Stimulated activated naive CD8-positive, alpha-beta T cell treated with anti-CD3 and anti-CD28 coated beads, Interleukin-15, amount 100 ng/mL, for 72 hours (primary cell): ENCODE data around the gene TMEM26.

ENCODE experiments used
- ATAC-seq: fragments of 150-1000 bp; cut with Tn5 transposase; 2 replicates; pipeline ENCODE4 v1.10.0; 2021; ENCODE audit warnings: mild to moderate bottlenecking, moderate library complexity
- DNase-seq, 2 donors: peaks; one replicate each; pipeline ENCODE4 v3.0.0; 2021 to 2022
- H3K27ac Mint-ChIP-seq, 2 donors: one replicate each; pipeline ENCODE4 v1.8.0; 2022; ENCODE audit warnings: mild to moderate bottlenecking in 2 of 2, mixed read lengths in 2 of 2, moderate library complexity in 2 of 2
- H3K27me3 Mint-ChIP-seq: one replicate; pipeline ENCODE4 v1.8.0; 2022; ENCODE audit warnings: mixed read lengths
- H3K4me1 Mint-ChIP-seq: one replicate; pipeline ENCODE4 v1.8.0; 2022; ENCODE audit warnings: mild to moderate bottlenecking, mixed read lengths
- H3K4me3 Mint-ChIP-seq, 2 donors: one replicate each; pipeline ENCODE4 v1.8.0; 2022; ENCODE audit warnings: mild to moderate bottlenecking in 2 of 2, mixed read lengths in 2 of 2, moderate library complexity in 1 of 2
- H3K9me3 Mint-ChIP-seq, 2 donors: one replicate each; pipeline ENCODE4 v1.8.0; 2022; ENCODE audit warnings: mixed read lengths in 2 of 2

TMEM26 gene

DNA sequence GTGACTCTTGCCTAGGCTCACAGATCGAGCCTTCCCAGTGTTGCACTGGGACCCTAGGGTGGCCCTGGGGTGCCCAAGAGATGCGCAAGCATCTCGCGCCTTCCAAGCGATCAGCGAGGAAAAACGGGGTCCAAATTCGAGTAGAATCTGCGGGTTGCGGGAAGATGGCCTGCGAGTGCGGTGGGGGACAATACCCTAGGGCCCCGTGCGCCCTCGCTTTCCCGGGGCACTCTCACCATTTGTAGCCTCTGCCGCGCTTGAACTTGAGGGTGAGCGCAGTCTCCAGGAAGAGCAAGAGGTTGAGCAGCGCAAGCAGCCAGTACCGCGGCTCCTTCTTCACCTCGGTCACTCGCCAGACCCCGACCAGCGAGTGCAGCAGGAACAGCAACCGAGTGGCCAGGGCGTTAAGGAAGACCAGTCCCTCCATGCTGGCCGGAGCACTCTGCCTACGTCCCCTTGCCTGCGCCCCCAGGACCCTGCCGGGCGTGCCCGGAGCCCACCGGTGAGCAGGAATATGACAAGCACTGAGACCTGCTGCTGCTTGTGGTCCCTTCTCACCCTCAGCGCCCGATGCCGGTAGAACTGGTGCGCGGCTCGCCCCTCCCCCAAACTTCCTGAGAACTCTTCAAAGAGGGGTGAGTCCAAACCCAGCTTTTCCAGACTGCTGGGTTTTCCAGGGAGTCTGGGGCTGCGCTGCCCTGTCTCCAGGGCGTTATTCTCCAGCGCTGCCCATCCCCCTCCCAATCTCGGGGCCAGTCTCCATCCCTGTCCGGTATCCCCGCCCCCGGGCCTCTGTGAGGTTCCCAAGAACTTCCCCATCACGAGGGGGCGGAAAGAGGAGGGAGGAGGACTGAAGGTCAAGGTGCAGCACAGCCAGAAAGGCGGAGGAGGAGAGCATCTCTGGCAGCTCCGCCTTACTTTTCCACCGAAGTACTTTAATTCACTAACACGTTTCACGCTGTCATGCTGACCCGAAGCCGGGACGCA lies at the start of gene TMEM26:
Gene TMEM26 (minus strand): TSS at position 727 of the 987 bp plus-strand sequence. CDS start 300 bp downstream, at position 427.
- DNase-seq (no peak), ATAC-seq (peak; percentile 26)
- Mint-ChIP-seq H3K4me1 (peaks cover 11% of the 10 kb centered on the region), H3K27ac (no peak within 1 kb of the TSS), H3K27me3 (peaks cover 51% of the 10 kb centered on the region), H3K4me3 (peak within 1 kb of the TSS in 1 of 2 donors; percentile 31), H3K9me3 (no peaks in the 10 kb centered on the region)

DNA sequence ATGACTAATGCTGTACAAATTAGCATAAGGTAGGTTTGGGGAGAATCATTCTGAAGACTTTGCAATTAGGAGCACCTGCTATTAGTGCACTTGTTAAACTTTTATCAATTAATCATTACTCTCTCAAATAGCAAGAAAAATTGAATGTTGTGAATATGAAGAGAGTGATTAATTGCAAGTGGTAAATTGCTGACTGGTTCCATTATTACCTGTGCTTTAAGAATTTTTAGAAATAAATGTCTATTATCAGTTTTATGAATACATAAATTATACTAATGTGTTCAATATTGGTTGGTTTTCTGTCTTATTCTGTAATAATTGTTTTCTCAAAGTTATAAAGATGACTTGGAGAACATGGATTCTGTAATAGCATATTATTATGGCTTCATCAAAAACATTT lies 47.3 kb upstream of the TMEM26 start:
- H3K9me3 Mint-ChIP-seq, result peaks cover 0 to 4% of the 10 kb centered on the region in 2 donors
- H3K4me1 Mint-ChIP-seq, result no peaks in the 10 kb centered on the region
- no peaks in the 10 kb centered on the region for H3K27me3 Mint-ChIP-seq
- DNase-seq (no peak), ATAC-seq (no peak)
- no peak overlapping the region for H3K27ac Mint-ChIP-seq
- H3K4me3 Mint-ChIP-seq, result no peak overlapping the region

DNA sequence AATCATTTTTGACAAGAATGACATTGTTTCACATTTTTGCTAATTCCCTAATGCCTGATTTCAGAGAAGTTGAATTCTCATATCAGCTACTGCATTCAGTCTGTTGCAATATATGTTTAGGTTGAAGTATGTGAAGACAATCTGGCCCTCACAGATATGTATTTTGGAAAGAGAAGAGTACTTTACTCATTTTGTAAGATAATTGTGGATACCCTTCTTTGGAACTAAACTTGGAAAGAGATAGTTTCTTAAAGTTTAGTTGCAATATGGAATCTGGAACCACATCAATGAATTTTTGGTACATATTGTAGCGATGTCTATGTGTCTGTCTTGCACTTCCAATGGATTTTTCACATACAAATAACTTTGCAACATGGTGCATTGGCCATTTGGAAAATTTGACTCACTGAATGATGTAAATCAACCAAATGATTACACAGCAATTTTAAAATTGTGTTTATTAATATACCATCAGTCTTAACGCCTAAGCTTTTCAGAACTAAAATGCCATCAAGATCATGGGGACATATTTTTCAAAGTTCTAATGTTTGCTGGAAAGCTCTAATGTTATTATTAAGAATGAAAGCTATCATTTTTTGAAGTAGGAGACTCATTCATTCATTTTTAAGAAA lies 39.3 kb upstream of the TMEM26 start:
- H3K27me3 Mint-ChIP-seq, result no peaks in the 10 kb centered on the region
- ATAC-seq (no peak), DNase-seq (no peak)
- H3K27ac Mint-ChIP-seq, result no peak overlapping the region
- no peak overlapping the region for H3K4me3 Mint-ChIP-seq
- H3K9me3 Mint-ChIP-seq, result peaks cover 4 to 5% of the 10 kb centered on the region in 2 donors
- H3K4me1 Mint-ChIP-seq, result no peaks in the 10 kb centered on the region

DNA sequence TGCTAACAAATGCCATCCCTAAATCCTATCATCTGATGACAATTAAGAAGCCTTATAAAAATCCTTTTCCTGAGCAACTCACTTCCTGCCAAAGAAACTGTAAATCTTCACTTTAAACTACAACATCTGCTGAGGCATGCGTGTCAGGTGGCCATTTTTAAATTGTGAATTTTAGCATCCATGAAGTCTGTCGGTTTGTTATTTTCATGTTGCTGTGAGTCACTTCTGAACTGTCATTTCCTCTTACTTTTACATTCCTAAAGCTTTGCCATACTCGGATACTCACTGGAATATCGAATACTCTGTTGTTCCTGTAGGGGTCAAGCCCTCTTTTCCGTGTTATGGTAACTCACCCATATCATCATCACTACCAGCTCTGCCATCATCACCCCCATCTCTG lies 34.3 kb upstream of the TMEM26 start:
- no peaks in the 10 kb centered on the region for H3K27me3 Mint-ChIP-seq
- no peak for ATAC-seq
- H3K27ac Mint-ChIP-seq, result peak overlapping the region in 1 of 2 donors; percentile 16
- no peaks in the 10 kb centered on the region for H3K4me1 Mint-ChIP-seq
- no peak overlapping the region for H3K4me3 Mint-ChIP-seq
- peaks cover 0 to 4% of the 10 kb centered on the region in 2 donors for H3K9me3 Mint-ChIP-seq
- no peak for DNase-seq

DNA sequence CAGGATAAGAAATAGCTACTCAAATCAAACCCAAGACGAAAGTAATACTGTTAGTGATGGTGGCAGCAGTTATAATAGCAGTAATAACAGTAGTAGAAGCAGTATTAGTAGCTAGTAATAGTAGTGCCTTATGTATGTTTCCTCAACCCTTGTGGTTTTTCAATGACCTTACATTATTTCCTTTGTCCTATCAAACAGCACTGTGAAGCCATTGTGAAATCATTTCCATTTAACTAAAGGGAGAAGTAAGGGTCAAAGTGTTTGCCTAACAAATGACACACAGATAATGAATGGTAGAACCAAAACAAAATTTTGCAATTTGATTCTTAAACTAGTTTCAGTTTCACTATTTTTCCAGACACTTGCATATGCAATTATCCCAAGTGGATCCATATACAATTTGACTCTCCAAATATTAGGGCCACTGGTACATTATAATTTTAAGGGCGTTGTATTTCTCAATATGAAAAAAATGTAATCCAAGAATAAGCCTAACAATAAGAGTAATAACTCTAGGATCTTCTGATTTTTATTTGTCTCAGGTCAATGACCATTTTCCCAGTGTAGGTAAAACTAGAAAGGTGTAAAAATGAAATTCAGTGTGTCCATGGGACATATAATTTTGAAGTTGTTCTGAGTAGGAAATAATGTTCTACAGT lies 33.7 kb upstream of the TMEM26 start:
- DNase-seq (no peak), ATAC-seq (no peak)
- Mint-ChIP-seq H3K9me3 (peaks cover 0 to 4% of the 10 kb centered on the region in 2 donors), H3K4me3 (no peak overlapping the region), H3K27ac (no peak overlapping the region), H3K27me3 (no peaks in the 10 kb centered on the region), H3K4me1 (no peaks in the 10 kb centered on the region)

DNA sequence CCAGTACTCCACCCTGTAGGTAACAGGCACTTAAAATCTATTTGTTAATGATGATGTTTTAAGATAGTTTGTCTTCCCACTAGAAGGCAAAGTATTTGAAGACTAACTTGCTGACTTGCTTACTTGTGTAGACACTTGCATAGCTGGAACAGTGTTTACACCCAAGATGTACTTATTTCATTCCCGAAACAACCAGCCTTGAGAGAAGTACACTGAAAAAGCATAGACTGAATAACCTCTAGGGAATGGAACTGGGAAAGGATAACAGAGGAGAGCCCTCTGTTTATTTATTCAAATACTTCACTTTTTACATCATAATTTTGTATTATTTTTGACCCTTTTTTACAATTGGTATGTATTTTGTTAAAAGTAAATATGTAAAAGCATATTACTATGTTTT lies 33.1 kb upstream of the TMEM26 start:
- H3K27ac Mint-ChIP-seq, result no peak overlapping the region
- H3K27me3 Mint-ChIP-seq, result no peaks in the 10 kb centered on the region
- H3K4me3 Mint-ChIP-seq, result no peak overlapping the region
- ATAC-seq (no peak), DNase-seq (no peak)
- no peaks in the 10 kb centered on the region for H3K4me1 Mint-ChIP-seq
- H3K9me3 Mint-ChIP-seq, result peaks cover 0 to 4% of the 10 kb centered on the region in 2 donors

DNA sequence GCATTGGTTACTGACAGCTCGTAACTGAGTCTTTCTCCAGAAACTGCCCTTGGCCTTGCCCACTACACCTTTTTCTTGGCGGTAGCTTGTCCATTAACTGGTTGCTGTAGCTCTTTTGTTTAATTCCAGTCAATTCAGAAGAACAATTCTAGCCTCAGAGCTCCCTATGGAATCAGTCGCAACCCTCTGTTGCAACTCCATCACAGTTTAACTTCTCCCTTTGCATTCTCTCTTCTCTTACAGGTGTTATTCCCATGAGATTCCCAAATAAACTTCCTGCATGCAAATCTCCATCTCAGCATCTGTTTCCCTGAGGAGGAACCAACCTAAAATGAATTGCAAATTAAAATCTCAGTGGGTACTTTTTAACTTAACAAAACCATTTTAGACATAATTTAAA lies 28.4 kb upstream of the TMEM26 start:
- Mint-ChIP-seq H3K4me1 (no peaks in the 10 kb centered on the region), H3K9me3 (no peaks in the 10 kb centered on the region), H3K4me3 (no peak overlapping the region), H3K27me3 (no peaks in the 10 kb centered on the region), H3K27ac (no peak overlapping the region)
- DNase-seq, result no peak
- ATAC-seq, result no peak

DNA sequence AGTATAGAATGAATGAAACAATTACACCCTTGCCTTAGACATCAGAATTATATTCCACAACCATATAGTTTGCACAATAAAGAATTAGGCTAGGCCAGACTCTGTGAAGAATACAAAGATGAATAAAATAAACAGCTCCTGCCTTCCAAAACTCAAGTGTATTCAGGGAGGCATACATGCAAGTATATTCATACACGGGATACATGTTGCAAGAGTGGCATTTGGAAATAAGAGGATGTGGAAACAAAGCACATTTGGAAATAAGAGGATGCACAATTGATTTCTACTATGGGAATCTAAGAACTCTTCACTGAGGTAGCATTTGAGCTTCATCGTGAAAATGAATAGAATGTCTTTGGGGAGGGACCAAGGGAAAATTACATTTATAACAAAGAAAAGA lies 27.0 kb upstream of the TMEM26 start:
- no peak overlapping the region for H3K4me3 Mint-ChIP-seq
- H3K9me3 Mint-ChIP-seq, result no peaks in the 10 kb centered on the region
- H3K27me3 Mint-ChIP-seq, result no peaks in the 10 kb centered on the region
- H3K27ac Mint-ChIP-seq, result no peak overlapping the region
- H3K4me1 Mint-ChIP-seq, result no peaks in the 10 kb centered on the region
- no peak for ATAC-seq
- DNase-seq, result no peak

DNA sequence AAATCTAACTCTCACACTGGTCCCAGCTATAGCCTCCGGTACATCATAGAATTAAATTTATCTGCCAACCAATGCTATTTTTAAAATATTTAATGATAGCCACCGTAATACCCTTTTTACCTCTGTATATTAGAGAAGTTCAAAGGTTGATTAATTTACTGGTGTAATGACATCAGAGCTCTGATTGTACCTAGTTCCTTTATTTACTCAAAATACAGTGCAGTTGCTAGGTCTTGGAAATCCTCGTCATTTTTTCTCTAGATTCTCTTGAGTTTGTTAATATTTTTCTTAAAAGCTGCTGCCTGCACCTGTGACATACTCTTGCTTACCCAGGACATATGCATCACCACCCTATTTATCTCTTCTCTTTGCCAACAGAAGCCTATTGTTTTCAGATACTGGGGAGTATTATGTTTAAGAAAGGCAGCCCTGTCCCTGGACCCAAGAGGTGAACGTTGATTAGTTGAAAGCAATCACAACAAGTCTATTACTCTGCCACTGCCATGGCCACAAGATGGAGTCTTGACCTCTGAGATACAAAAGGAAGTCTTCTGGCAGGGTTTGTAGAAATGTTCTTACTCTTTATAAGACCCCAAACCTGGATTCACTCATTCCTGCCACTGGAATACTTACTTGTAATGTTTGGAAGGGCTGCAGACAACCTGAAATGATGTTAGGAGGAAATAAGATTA lies 25.6 kb upstream of the TMEM26 start:
- ATAC-seq, result no peak
- Mint-ChIP-seq H3K4me1 (no peaks in the 10 kb centered on the region), H3K4me3 (no peak overlapping the region), H3K27me3 (no peaks in the 10 kb centered on the region), H3K9me3 (no peaks in the 10 kb centered on the region), H3K27ac (no peak overlapping the region)
- DNase-seq, result no peak

DNA sequence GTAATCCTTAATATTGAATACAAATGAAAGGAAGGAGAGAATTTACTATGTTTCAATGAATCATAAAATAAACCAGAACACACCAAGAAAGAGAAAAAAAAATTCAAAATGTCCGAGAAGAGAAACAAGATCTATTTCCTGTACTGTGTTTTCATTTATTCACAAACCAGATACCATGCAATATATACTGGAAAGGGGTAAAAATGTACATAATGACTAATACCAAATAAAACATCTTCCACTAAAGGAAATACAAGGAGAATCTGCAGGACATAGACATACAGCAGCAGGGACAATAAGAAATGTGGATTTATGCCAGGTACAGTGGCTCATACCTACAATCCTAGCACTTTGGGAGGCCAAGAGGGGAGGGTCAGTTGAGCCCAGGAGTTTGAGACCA lies 24.3 kb upstream of the TMEM26 start:
- Mint-ChIP-seq H3K4me1 (no peaks in the 10 kb centered on the region), H3K27me3 (no peaks in the 10 kb centered on the region), H3K27ac (peak overlapping the region in 1 of 2 donors; percentile 42), H3K9me3 (no peaks in the 10 kb centered on the region), H3K4me3 (no peak overlapping the region)
- ATAC-seq, result no peak
- DNase-seq, result no peak

DNA sequence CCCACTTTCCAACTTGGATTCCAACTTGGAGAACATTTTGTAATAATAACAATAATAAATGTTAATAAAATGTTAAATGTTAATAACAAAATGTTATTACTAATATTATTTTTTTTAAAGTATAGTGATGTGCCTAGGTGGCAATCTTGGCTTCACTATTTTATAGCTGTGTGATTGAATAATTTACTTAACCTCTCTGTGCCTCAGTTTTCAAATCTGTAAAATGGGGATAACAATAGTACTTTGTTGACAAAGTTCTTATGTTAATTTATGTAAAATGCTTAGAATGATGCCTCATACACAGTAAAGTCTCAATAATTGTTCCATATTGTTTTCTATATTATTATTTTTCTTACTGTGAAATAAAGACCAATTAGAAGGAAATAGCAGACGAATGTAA lies 23.3 kb upstream of the TMEM26 start:
- ATAC-seq (no peak), DNase-seq (no peak)
- H3K27me3 Mint-ChIP-seq, result no peaks in the 10 kb centered on the region
- no peaks in the 10 kb centered on the region for H3K4me1 Mint-ChIP-seq
- H3K4me3 Mint-ChIP-seq, result no peak overlapping the region
- no peak overlapping the region for H3K27ac Mint-ChIP-seq
- no peaks in the 10 kb centered on the region for H3K9me3 Mint-ChIP-seq

DNA sequence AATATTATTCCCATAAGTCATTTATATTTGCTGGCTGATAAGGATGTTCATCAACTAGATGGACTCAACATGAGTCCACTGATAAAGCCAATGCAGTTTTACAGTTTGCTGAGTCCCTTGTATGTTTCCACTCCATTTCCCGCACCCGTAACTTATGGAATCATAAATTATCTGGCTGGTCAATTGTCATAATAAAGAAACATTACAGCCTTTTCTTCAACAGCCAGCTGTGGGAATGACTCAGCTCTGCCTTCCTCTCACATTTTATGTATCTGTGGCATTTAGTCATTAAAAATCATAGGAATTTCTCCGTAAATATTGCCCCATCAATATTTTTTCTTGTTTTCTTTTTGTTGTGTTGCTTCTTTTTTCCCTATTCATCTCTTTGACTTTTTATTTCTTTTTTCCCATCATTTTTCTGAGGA lies 22.3 kb upstream of the TMEM26 start:
- H3K9me3 Mint-ChIP-seq, result no peaks in the 10 kb centered on the region
- H3K4me3 Mint-ChIP-seq, result no peak overlapping the region
- no peak for DNase-seq
- no peak for ATAC-seq
- no peak overlapping the region for H3K27ac Mint-ChIP-seq
- H3K27me3 Mint-ChIP-seq, result no peaks in the 10 kb centered on the region
- H3K4me1 Mint-ChIP-seq, result no peaks in the 10 kb centered on the region

DNA sequence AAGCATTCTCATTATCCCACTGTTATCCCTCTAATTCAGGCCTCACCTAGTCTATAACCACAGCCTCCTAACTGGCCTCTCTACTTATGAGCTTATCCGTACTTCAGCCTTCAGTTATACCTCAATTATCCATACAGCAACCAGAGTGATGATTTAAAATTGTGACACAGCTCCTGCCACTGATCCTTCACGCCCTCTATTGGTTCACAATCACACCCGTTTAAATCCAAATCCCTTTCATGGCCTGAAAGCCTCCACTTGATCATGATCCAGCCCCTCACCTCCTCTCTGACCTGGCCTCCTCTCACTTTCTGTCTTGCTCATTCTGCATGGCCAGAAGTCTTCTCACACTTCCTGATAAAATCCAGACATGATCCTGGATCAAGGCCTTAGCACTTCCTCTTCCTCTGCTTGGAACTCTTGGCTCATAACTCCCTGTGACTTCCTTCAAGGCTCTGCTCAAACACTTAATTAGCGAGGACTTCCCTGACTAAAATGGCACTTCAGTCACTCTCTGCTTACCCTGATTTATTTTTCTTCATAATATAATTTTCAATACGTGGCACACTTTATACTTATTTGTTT lies 19.0 kb upstream of the TMEM26 start:
- no peaks in the 10 kb centered on the region for H3K4me1 Mint-ChIP-seq
- H3K27ac Mint-ChIP-seq, result no peak overlapping the region
- no peak for DNase-seq
- peaks cover 9% of the 10 kb centered on the region for H3K27me3 Mint-ChIP-seq
- peaks cover 0 to 7% of the 10 kb centered on the region in 2 donors for H3K9me3 Mint-ChIP-seq
- ATAC-seq, result no peak
- no peak overlapping the region for H3K4me3 Mint-ChIP-seq

DNA sequence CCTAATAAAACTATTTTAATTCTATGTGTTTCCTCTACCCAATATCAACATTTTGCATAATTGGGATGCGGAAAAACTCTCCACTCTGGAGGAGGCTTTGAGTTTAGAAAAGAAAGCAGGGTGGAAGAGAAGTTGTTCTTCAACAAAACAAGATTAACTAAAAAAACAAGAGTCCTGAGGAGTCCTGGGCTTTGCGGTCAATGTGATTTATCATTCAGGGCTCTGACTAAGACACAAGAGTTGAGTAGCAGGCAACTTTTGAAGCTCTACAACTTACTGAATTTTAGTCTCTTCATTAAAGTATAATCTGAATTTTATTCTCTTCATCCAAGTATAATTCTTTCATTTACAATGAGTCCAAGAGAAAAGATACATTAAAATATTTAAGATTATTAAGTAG lies 18.3 kb upstream of the TMEM26 start:
- ATAC-seq, result no peak
- H3K27ac Mint-ChIP-seq, result no peak overlapping the region
- H3K27me3 Mint-ChIP-seq, result peaks cover 9% of the 10 kb centered on the region
- no peak overlapping the region for H3K4me3 Mint-ChIP-seq
- DNase-seq, result no peak
- no peaks in the 10 kb centered on the region for H3K4me1 Mint-ChIP-seq
- peaks cover 0 to 7% of the 10 kb centered on the region in 2 donors for H3K9me3 Mint-ChIP-seq

DNA sequence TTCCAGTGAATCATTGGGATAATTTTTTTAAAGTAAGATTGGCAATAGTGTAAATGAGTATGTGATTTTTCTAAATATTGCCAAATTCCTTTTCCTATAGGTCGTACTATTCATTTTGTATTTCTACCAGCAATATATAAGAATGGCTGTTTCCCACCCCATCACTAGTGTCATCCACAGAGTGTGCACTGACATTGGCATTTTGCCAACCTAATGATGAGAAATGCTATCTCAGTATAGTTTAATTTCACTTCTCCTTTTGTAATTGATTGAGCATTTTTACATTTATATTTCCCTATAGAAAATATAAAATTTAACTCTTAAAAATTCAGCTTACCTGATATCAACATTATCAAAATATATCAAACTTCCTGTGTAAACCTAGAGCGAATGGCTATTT lies 17.6 kb upstream of the TMEM26 start:
- H3K27me3 Mint-ChIP-seq, result peaks cover 9% of the 10 kb centered on the region
- no peak overlapping the region for H3K4me3 Mint-ChIP-seq
- no peak overlapping the region for H3K27ac Mint-ChIP-seq
- ATAC-seq (no peak), DNase-seq (no peak)
- H3K9me3 Mint-ChIP-seq, result peaks cover 0 to 7% of the 10 kb centered on the region in 2 donors
- H3K4me1 Mint-ChIP-seq, result no peaks in the 10 kb centered on the region
